A673 (cell line): ENCODE data around the gene SPNS3. TPM values are rescaled to one million over a fixed set of nuclear protein-coding genes. Genes with fewer than 3 reads are reported as not detected.

Experiments used
- BruUV-seq: library from RNA; stranded (reverse); fragments of 400-500 nt; replicated peaks from 2 replicates; lab custom pipeline; 2021; lab: Mats Ljungman, UMichigan
- CTCF ChIA-PET: fragments of 300-600 bp; sonication (Branson Sonifier 250); formaldehyde crosslinking; loops from one replicate; lab custom pipeline; 2022; ENCODE audit warnings: antibody characterized with exemption; lab: Charles Lee
- POLR2A ChIA-PET: fragments of 300-600 bp; sonication (Branson Sonifier 250); formaldehyde crosslinking; loops from one replicate; lab custom pipeline; 2022; ENCODE audit warnings: antibody characterized with exemption; ENCODE audit not compliant: low non-redundant PET; lab: Charles Lee
- DNase-seq: peaks from one replicate; pipeline ENCODE4 v3.0.0-alpha.2; 2015; ENCODE audit warnings: low spot score
- H3K27ac ChIP-seq: fragments of 200-600 bp; sonication (generic); 2 replicates; pipeline ENCODE4 v1.5.1; 2016; ENCODE audit warnings: mixed run types, low read depth, mild to moderate bottlenecking, mixed read lengths, antibody characterized with exemption, low read length; ENCODE audit not compliant: poor library complexity, severe bottlenecking
- H3K27me3 ChIP-seq: fragments of 200-600 bp; sonication (generic); replicated peaks from 2 replicates; pipeline ENCODE4 v1.6.1; 2017; ENCODE audit warnings: mixed run types, low read depth, mild to moderate bottlenecking, mixed read lengths, antibody characterized with exemption, low read length; ENCODE audit not compliant: insufficient read depth, poor library complexity
- H3K36me3 ChIP-seq: fragments of 200-600 bp; sonication (generic); 2 replicates; pipeline ENCODE4 v1.6.1; 2016; ENCODE audit warnings: mixed run types, mild to moderate bottlenecking, mixed read lengths, antibody characterized with exemption, low read length; ENCODE audit not compliant: insufficient read depth, poor library complexity, severe bottlenecking
- H3K4me1 ChIP-seq: fragments of 200-600 bp; sonication (generic); 2 replicates; pipeline ENCODE4 v1.6.1; 2017; ENCODE audit warnings: mixed run types, mild to moderate bottlenecking, mixed read lengths, antibody characterized with exemption, low read length; ENCODE audit not compliant: insufficient read depth, poor library complexity, severe bottlenecking
- H3K4me3 ChIP-seq: fragments of 200-600 bp; sonication (generic); 2 replicates; pipeline ENCODE4 v1.5.1; 2016; ENCODE audit warnings: low read depth, mixed run types, mild to moderate bottlenecking, mixed read lengths, low read length; ENCODE audit not compliant: poor library complexity, severe bottlenecking
- H3K9me3 ChIP-seq: fragments of 200-600 bp; sonication (generic); 2 replicates; pipeline ENCODE4 v1.6.1; 2016; ENCODE audit warnings: mixed run types, low read depth, mild to moderate bottlenecking, mixed read lengths, antibody characterized with exemption, low read length; ENCODE audit not compliant: poor library complexity, severe bottlenecking
- EZH2 ChIP-seq: fragments of 200-600 bp; sonication (generic); IDR thresholded peaks from 2 replicates; pipeline ENCODE4 v1.6.1; 2017; ENCODE audit warnings: borderline replicate concordance, low read depth, mild to moderate bottlenecking, mixed read lengths, antibody characterized with exemption, low read length; ENCODE audit not compliant: poor library complexity, severe bottlenecking
- intact Hi-C: fragments of 100-400 bp; cut with micrococcal nuclease; formaldehyde crosslinking; loops from one replicate; pipeline ENCODE4 v1.10.0; 2022; ENCODE audit not compliant: unreplicated experiment
- total RNA-seq: library from RNA; stranded (reverse); gene quantifications from 2 replicates; pipeline ENCODE4 v1.2.3, GENCODE V29; 2021
- TF ChIP-seq, protein P1 (sequence below): fragments of 300-800, 200-600 bp; sonication (generic); conservative IDR thresholded peaks from 2 replicates; pipeline ENCODE4 v1.5.1; 2017; ENCODE audit warnings: low read depth, mild to moderate bottlenecking, antibody characterized with exemption, low read length, moderate library complexity, mixed read lengths

SPNS3 gene
- total RNA-seq, 1 experiment from 2014 or later: not detected

GRCh38 chr17:4480929-4481898, 47.5 kb downstream of the SPNS3 start:
- intact Hi-C loops: no loop called here
- ChIA-PET CTCF (interaction anchor here (0.6 kb wide), 1 partner anchor 38 kb away, joined by 3 read pairs; no protein-coding TSS in a partner anchor), POLR2A (no interaction called here)
- TF ChIP-seq, protein P1, sequence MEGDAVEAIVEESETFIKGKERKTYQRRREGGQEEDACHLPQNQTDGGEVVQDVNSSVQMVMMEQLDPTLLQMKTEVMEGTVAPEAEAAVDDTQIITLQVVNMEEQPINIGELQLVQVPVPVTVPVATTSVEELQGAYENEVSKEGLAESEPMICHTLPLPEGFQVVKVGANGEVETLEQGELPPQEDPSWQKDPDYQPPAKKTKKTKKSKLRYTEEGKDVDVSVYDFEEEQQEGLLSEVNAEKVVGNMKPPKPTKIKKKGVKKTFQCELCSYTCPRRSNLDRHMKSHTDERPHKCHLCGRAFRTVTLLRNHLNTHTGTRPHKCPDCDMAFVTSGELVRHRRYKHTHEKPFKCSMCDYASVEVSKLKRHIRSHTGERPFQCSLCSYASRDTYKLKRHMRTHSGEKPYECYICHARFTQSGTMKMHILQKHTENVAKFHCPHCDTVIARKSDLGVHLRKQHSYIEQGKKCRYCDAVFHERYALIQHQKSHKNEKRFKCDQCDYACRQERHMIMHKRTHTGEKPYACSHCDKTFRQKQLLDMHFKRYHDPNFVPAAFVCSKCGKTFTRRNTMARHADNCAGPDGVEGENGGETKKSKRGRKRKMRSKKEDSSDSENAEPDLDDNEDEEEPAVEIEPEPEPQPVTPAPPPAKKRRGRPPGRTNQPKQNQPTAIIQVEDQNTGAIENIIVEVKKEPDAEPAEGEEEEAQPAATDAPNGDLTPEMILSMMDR: no peak
- no peak for TF ChIP-seq EZH2
- BruUV-seq: no TSS peak
- Histone ChIP-seq H3K27ac (no peak overlapping the region), H3K9me3 (no peaks in the 10 kb centered on the region), H3K36me3 (no peaks in the 10 kb centered on the region), H3K4me1 (no peaks in the 10 kb centered on the region), H3K27me3 (no peaks in the 10 kb centered on the region), H3K4me3 (no peak overlapping the region)
- no peak for DNase-seq

DNA sequence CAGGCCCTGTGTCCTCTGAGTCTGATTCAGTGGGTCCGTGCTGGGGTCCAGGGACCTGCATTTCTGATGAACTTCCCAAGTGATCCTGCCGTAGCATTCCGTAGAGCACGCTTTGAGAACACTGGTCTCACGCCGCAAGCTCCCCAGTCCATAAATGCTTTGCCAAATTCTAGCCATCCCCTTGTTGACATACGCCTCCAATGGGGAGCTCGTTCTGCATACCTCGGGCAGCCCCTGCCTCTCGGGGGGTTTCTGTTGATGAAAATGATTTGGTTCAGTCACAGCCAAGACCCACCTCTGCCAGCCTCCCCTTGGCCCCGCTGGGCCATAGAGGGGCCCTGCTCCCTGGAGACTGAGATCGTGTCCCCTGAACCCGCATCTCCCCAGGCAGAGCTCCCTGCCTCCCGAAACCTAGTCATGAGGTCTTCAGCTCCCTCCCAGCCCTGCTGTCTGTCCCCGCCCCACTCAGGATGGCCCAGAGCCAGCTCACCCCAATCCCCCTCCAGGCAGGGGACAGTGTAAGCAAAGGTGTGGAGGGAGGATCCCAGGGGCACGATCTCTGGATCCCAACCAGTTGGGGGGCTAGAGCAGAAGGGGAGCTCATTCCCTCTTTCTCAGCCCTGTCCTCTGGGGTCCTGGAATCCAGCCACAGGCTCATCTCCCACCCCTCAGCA, 48.7 kb downstream of the SPNS3 start:
- intact Hi-C loops: no loop called here
- DNase-seq: no peak
- TF ChIP-seq EZH2: no peak
- TF ChIP-seq, protein P1: no peak
- H3K27ac ChIP-seq: no peak overlapping the region
- no peaks in the 10 kb centered on the region for H3K27me3 ChIP-seq
- CTCF ChIA-PET: interaction anchor here (0.6 kb wide), 1 partner anchor 890 kb away, joined by 3 read pairs; no protein-coding TSS in a partner anchor
- H3K4me3 ChIP-seq: no peak overlapping the region
- no peaks in the 10 kb centered on the region for H3K36me3 ChIP-seq
- no peaks in the 10 kb centered on the region for H3K4me1 ChIP-seq
- POLR2A ChIA-PET: interaction anchor here (0.5 kb wide), 1 partner anchor 320 kb away, joined by 3 read pairs; no protein-coding TSS in a partner anchor
- BruUV-seq: no TSS peak
- H3K9me3 ChIP-seq: no peaks in the 10 kb centered on the region

- no peak for DNase-seq
- CTCF ChIA-PET: no interaction called here
- intact Hi-C loops: no loop called here
- Histone ChIP-seq H3K27ac (no peak overlapping the region), H3K4me1 (no peaks in the 10 kb centered on the region), H3K36me3 (no peaks in the 10 kb centered on the region), H3K9me3 (no peaks in the 10 kb centered on the region), H3K4me3 (no peak overlapping the region), H3K27me3 (no peaks in the 10 kb centered on the region)
- TF ChIP-seq, protein P1: no peak
- TF ChIP-seq EZH2: no peak
- no TSS peak for BruUV-seq
- POLR2A ChIA-PET: no interaction called here
Observed at GRCh38 chr17:4483012-4483840, 49.5 kb downstream of the SPNS3 start.
